Neural cell (in vitro differentiated cells): ENCODE results near the gene CC2D1A.

ENCODE experiments used
- CTCF ChIP-seq: fragments of 450-650 bp; IDR thresholded peaks from 2 replicates; pipeline ENCODE4 v1.5.1; 2014; ENCODE audit warnings: antibody characterized with exemption, mild to moderate bottlenecking, moderate library complexity; ENCODE audit not compliant: poor library complexity, severe bottlenecking
- EP300 ChIP-seq: fragments of 450-650 bp; conservative IDR thresholded peaks from 2 replicates; pipeline ENCODE4 v1.6.1; 2014; ENCODE audit warnings: antibody characterized with exemption, mild to moderate bottlenecking, moderate library complexity; ENCODE audit not compliant: poor library complexity, severe bottlenecking
- EZH2 ChIP-seq: fragments of 200-600, 300-800 bp; shearing (Covaris generic), sonication (generic); IDR thresholded peaks from 2 replicates; pipeline ENCODE4 v1.6.1; 2014; ENCODE audit warnings: antibody characterized with exemption, low read length, borderline replicate concordance, mild to moderate bottlenecking; ENCODE audit not compliant: insufficient read depth, poor library complexity, severe bottlenecking
- POLR2AphosphoS5 ChIP-seq: IDR thresholded peaks from 2 replicates; pipeline ENCODE4 v1.6.1; 2012
- RAD21 ChIP-seq: fragments of 450-650 bp; conservative IDR thresholded peaks from 2 replicates; pipeline ENCODE4 v1.6.1; 2014; ENCODE audit warnings: antibody characterized with exemption, mild to moderate bottlenecking, moderate library complexity
- SMC3 ChIP-seq: fragments of 450-650 bp; conservative IDR thresholded peaks from 2 replicates; pipeline ENCODE4 v1.6.1; 2014; ENCODE audit warnings: antibody characterized with exemption, mild to moderate bottlenecking, moderate library complexity; ENCODE audit not compliant: poor library complexity
- TF ChIP-seq, protein P1 (sequence below): IDR thresholded peaks from 2 replicates; pipeline ENCODE4 v1.6.1; 2012; ENCODE audit warnings: borderline replicate concordance

GRCh38 chr19:13977803-13978202 is 71.8 kb downstream of the CC2D1A start:
- TF ChIP-seq RAD21 (no peak), SMC3 (no peak), CTCF (no peak), EZH2 (no peak), POLR2AphosphoS5 (no peak), EP300 (no peak)
- TF ChIP-seq, protein P1, sequence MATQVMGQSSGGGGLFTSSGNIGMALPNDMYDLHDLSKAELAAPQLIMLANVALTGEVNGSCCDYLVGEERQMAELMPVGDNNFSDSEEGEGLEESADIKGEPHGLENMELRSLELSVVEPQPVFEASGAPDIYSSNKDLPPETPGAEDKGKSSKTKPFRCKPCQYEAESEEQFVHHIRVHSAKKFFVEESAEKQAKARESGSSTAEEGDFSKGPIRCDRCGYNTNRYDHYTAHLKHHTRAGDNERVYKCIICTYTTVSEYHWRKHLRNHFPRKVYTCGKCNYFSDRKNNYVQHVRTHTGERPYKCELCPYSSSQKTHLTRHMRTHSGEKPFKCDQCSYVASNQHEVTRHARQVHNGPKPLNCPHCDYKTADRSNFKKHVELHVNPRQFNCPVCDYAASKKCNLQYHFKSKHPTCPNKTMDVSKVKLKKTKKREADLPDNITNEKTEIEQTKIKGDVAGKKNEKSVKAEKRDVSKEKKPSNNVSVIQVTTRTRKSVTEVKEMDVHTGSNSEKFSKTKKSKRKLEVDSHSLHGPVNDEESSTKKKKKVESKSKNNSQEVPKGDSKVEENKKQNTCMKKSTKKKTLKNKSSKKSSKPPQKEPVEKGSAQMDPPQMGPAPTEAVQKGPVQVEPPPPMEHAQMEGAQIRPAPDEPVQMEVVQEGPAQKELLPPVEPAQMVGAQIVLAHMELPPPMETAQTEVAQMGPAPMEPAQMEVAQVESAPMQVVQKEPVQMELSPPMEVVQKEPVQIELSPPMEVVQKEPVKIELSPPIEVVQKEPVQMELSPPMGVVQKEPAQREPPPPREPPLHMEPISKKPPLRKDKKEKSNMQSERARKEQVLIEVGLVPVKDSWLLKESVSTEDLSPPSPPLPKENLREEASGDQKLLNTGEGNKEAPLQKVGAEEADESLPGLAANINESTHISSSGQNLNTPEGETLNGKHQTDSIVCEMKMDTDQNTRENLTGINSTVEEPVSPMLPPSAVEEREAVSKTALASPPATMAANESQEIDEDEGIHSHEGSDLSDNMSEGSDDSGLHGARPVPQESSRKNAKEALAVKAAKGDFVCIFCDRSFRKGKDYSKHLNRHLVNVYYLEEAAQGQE = no peak
